ENCODE results near the gene TEDC1. TPM values are rescaled to one million over a fixed set of nuclear protein-coding genes. Genes with fewer than 3 reads are reported as not detected.

TEDC1 gene
- polyA plus RNA-seq, 1 of the 3 experiments (the other 2 are of a cell fraction), result 13.4 TPM

- TF ChIP-seq RCOR1 (IDR thresholded peaks at IDR 0.05; ENCODE audit: low read length) (no peak), MXI1 (IDR thresholded peaks at IDR 0.05; ENCODE audit: low read depth, low read length) (peak; percentile 75; the same call in 1 of the 2 replicates), TEAD4 (IDR thresholded peaks at IDR 0.05; ENCODE audit: borderline replicate concordance, insufficient read depth) (no peak), YY1 (IDR thresholded peaks at IDR 0.05; ENCODE audit: low read depth) (peak; percentile 69; the same call in 1 of the 2 replicates), MAX (IDR thresholded peaks at IDR 0.05; ENCODE audit: low read depth) (peak; percentile 55; the same call in 1 of the 2 replicates), FOXM1 (IDR thresholded peaks at IDR 0.05; ENCODE audit: low read depth) (no peak), NFIC (IDR thresholded peaks at IDR 0.05; ENCODE audit: borderline replicate concordance) (peak; percentile 41; the same call in 1 of the 2 replicates), EP300 (IDR thresholded peaks at IDR 0.05; ENCODE audit: borderline replicate concordance in 1 of 2, low read depth in 1 of 2, low read length in 1 of 2) (no peak), FOXJ3 (CRISPR knock-in tag; IDR thresholded peaks at IDR 0.05) (no peak), RAD21 (IDR thresholded peaks at IDR 0.05; ENCODE audit: low read length) (peak; percentile 65)
These were observed 1.3 kb upstream of the TEDC1 start (continued) for GRCh38 chr14:105489542-105490266.

GRCh38 chr14:105490267-105490571 is 827 bp upstream of the TEDC1 start:
- ChIA-PET CTCF (interaction anchor here (0.6 to 5.9 kb wide), 48 partner anchors 9 to 513 kb away, joined by 3 to 135 read pairs (median 4); partner anchors contain the start of genes BRF1, CLBA1, JAG2 and NUDT14), POLR2A (interaction anchor here (0.9 to 2.0 kb wide), 4 partner anchors 9 to 38 kb away, joined by 3 to 14 read pairs (median 10); no protein-coding TSS in a partner anchor)
- no peaks in the 10 kb centered on the region for H3K9me3 ChIP-seq
- peak overlapping the region; percentile 70 to 82 for H3K4me3 ChIP-seq (ENCODE audit: low read depth in 2 of 2, low read length in 1 of 2)
- no peak for DNase-seq
- peak overlapping the region; percentile 82 to 91 for H3K27ac ChIP-seq (ENCODE audit: low read depth in 2 of 2, low read length in 1 of 2)
- H3K36me3 ChIP-seq (replicated peaks in 1 of 2; ENCODE audit: control insufficient read depth in 1 of 2, insufficient read depth in 2 of 2, low read length in 1 of 2), result no peaks in the 10 kb centered on the region
- TF ChIP-seq, protein P1, sequence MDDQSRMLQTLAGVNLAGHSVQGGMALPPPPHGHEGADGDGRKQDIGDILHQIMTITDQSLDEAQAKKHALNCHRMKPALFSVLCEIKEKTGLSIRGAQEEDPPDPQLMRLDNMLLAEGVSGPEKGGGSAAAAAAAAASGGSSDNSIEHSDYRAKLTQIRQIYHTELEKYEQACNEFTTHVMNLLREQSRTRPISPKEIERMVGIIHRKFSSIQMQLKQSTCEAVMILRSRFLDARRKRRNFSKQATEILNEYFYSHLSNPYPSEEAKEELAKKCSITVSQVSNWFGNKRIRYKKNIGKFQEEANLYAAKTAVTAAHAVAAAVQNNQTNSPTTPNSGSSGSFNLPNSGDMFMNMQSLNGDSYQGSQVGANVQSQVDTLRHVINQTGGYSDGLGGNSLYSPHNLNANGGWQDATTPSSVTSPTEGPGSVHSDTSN (IDR thresholded peaks at IDR 0.05), result no peak
- no peak for TF ChIP-seq TAF1 (IDR thresholded peaks at IDR 0.05; ENCODE audit: borderline replicate concordance, low read depth, low read length)
- no peak for TF ChIP-seq YY1 (IDR thresholded peaks at IDR 0.05; ENCODE audit: low read depth)
- TF ChIP-seq RAD21 (IDR thresholded peaks at IDR 0.05; ENCODE audit: low read length), result no peak
- no peak for TF ChIP-seq FOXJ3 (CRISPR knock-in tag; IDR thresholded peaks at IDR 0.05)
- TF ChIP-seq USF2 (IDR thresholded peaks at IDR 0.05; ENCODE audit: borderline replicate concordance, low read depth, low read length), result no peak
- TF ChIP-seq, protein P2, sequence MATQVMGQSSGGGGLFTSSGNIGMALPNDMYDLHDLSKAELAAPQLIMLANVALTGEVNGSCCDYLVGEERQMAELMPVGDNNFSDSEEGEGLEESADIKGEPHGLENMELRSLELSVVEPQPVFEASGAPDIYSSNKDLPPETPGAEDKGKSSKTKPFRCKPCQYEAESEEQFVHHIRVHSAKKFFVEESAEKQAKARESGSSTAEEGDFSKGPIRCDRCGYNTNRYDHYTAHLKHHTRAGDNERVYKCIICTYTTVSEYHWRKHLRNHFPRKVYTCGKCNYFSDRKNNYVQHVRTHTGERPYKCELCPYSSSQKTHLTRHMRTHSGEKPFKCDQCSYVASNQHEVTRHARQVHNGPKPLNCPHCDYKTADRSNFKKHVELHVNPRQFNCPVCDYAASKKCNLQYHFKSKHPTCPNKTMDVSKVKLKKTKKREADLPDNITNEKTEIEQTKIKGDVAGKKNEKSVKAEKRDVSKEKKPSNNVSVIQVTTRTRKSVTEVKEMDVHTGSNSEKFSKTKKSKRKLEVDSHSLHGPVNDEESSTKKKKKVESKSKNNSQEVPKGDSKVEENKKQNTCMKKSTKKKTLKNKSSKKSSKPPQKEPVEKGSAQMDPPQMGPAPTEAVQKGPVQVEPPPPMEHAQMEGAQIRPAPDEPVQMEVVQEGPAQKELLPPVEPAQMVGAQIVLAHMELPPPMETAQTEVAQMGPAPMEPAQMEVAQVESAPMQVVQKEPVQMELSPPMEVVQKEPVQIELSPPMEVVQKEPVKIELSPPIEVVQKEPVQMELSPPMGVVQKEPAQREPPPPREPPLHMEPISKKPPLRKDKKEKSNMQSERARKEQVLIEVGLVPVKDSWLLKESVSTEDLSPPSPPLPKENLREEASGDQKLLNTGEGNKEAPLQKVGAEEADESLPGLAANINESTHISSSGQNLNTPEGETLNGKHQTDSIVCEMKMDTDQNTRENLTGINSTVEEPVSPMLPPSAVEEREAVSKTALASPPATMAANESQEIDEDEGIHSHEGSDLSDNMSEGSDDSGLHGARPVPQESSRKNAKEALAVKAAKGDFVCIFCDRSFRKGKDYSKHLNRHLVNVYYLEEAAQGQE (IDR thresholded peaks at IDR 0.05; ENCODE audit: low read depth, low read length), result no peak
- TF ChIP-seq RXRA (IDR thresholded peaks at IDR 0.05; ENCODE audit: borderline replicate concordance, low read depth), result no peak
- peaks cover 5 to 33% of the 10 kb centered on the region in 2 experiments; a peak in 2 of 4 replicates for H3K4me1 ChIP-seq (ENCODE audit: control insufficient read depth in 1 of 2, insufficient read depth in 2 of 2, low read depth in 1 of 2, low read length in 1 of 2)
- WGBS (ENCODE audit: low lambda C conversion rate), result no CpG with 5 or more reads among the region's 33 CpGs
- H3K9me2 ChIP-seq, result no peaks in the 10 kb centered on the region
- no peak overlapping the region; the same call in 1 of the 2 replicates for H2AFZ ChIP-seq (ENCODE audit: low read depth)
- H3F3A ChIP-seq (replicated peaks; ENCODE audit: insufficient read depth), result no peaks in the 10 kb centered on the region
- H3K4me2 ChIP-seq, result peak overlapping the region; percentile 94
- H3K27me3 ChIP-seq (ENCODE audit: insufficient read depth), result no peaks in the 10 kb centered on the region
- H4K20me1 ChIP-seq (ENCODE audit: insufficient read depth), result peaks cover 11% of the 10 kb centered on the region; the same call in 1 of the 2 replicates
- H3K9ac ChIP-seq, result peak overlapping the region; percentile 97
- peaks cover 13% of the 10 kb centered on the region; the same call in 1 of the 2 replicates for H3K79me2 ChIP-seq (ENCODE audit: insufficient read depth)

Data from SK-N-SH (cell line).